Measurements from ENCODE around the gene ROR2.

DNA sequence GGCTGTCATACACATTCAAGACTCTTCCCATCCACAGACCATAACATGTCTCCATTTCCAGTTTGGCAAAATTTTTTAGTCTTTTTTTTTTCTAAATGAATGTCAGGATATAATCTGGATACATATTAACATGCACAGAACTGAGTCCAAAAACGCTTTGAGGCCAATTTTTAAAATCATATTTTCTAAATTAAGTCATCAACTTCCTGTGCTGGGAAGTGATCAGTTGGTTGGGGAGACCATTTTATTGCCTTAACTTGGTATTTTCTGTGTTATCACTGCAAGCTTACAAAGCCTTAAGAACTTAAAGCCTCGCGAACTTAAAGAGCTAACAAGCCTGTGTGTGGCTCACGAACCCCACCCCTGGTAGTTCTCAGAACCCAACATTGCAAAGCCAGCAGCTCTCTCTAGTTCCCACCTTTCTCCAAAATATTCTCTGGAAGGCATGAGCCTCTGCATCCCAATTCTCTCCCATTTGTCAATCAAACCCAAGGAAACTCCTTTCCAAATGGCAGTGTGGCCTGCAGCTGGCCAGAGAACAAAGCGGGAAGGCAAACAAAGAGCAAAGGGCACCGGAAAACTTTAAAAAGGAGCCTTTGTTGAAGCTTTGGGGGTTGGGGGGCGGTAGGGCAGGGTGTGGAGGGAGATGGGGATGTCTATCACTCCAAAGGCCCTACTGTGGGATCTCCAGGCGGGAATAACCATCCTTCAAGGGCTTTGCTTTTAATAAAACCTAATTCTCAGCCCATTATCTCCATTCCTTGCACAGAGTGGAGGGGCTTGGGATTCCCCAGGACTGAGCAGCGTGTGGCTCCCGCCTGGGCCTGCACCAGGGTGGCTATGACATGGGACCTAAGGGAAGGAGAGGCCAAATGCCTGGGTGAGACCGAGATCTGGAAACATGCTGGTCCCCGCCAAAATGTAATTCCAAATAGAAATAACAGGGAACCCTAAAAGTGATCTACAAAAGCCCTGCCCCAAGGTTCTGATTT, 65.0 kb downstream of the ROR2 start:
- TF ChIP-seq, protein P1, sequence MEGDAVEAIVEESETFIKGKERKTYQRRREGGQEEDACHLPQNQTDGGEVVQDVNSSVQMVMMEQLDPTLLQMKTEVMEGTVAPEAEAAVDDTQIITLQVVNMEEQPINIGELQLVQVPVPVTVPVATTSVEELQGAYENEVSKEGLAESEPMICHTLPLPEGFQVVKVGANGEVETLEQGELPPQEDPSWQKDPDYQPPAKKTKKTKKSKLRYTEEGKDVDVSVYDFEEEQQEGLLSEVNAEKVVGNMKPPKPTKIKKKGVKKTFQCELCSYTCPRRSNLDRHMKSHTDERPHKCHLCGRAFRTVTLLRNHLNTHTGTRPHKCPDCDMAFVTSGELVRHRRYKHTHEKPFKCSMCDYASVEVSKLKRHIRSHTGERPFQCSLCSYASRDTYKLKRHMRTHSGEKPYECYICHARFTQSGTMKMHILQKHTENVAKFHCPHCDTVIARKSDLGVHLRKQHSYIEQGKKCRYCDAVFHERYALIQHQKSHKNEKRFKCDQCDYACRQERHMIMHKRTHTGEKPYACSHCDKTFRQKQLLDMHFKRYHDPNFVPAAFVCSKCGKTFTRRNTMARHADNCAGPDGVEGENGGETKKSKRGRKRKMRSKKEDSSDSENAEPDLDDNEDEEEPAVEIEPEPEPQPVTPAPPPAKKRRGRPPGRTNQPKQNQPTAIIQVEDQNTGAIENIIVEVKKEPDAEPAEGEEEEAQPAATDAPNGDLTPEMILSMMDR (IDR thresholded peaks at IDR 0.05), result no peak
- TF ChIP-seq POLR2AphosphoS5 (IDR thresholded peaks at IDR 0.05; ENCODE audit: low read depth, low read length), result no peak

Measured in Panc1 (cell line).